Hepatic stellate cell (primary cell): ENCODE data around the gene RNF13.

Experiments used
- DNase-seq: peaks from one replicate; pipeline ENCODE4 v3.0.0; 2011; ENCODE audit warnings: low spot score

Gene RNF13

DNA sequence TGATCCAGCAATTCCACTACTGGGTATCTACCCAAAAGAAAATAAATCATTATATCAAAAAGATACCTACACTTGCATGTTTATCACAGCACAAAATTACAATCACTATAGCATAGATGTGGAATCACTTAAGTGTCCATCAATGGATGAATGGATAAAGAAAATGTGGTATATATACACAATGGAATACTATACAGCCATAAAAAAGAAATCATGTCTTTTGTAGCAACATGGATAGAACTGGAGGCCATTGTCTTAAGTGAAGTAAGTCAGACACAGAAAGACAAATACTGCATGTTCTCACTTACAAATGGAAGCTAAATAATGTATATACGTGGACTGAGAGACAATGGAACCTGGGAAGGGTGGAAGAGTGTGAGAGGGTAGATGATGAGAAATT, 185.9 kb downstream of the RNF13 start:
- no peak for DNase-seq

DNA sequence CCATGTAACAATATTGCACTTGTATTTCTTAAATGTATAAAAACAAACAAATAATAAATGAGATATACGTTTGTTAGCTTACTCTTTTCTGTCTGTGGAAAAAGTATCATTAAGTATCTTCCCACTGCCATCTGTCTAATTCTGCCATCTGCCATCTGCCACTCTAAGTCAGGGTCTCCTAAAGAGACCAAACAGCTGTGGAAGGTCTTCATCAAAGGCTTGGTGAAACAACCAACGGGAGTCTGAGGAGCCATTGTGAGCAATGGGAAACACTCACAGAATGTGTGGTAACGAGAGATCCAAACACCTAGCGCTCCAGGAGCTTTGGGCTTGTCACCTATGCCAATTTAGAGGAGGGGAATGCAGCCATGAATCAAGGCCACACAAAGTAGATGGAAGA, 186.4 kb downstream of the RNF13 start:
- DNase-seq: no peak

GRCh38 chr3:150000641-150001040, 187.6 kb downstream of the RNF13 start:
- no peak for DNase-seq

DNA sequence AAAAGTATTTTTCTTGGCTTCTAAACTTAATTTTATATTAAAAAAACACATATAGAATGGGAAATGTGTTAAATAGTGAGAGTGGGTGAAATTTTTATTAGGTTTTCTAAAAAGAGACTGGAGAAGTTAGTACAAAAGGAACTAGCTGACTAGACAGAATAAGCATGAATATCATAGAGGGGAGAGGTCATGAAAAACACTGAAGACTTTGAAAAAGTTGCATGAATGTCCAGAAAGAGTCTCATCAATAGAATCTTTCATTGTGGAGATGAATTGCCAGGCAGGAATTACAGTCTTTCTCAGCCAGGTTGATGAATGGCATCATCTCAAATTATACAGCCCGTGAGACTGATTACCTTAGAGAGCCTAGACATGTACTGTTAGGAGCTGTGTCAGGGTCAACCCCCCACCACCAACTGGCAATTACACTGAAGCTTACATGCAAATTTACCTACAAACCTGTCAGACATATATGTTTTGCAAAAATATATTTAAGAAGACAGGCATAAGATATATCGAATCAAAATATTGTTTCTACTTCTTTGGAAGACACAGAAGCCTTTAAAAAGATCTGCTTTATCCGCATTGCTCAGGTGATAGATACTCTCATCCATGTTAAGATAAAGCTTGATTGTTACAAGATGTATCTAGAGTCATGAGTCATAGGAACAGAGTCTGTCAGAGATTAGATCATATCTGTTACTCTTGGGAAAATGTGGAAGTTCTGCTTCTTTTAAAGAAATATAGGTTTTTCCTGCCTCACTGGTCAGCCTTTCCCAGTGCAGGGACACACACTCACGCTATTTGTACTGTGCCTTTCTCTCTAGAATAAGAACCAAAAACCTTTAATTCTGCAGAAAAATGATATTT, 192.5 kb downstream of the RNF13 start:
- no peak for DNase-seq

DNA sequence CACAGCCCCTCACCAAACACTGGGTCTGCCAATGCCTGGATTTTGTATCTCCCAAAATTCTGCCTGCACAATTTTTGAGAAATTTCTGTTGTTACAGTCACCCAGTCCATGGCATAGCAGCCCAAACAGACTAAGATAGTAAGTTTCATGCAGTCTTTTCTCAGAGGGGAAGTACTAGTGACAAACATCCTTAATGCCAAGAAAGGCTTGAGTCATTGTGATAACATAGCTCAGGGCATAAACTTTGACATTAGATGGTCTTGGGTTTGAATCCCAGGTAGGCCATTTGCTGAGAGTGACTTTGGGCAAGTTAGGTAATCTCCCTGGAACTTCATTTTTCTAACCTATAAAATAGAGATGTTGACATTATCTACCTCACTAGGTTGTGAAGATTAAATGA, 193.8 kb downstream of the RNF13 start:
- no peak for DNase-seq
